NCI-H748 (cell line): ENCODE measurements around the gene LEFTY2.
"Not testable (repeated sequence)": the region's sequence is repeated elsewhere in the genome, so short reads cannot be mapped to it uniquely, and the experiment has no call there.

Source experiments
- DNase-seq: peaks from one replicate; lab custom pipeline; 2025; ENCODE audit not compliant: unreplicated experiment; lab: John Stamatoyannopoulos, UW

The LEFTY2 gene

DNA sequence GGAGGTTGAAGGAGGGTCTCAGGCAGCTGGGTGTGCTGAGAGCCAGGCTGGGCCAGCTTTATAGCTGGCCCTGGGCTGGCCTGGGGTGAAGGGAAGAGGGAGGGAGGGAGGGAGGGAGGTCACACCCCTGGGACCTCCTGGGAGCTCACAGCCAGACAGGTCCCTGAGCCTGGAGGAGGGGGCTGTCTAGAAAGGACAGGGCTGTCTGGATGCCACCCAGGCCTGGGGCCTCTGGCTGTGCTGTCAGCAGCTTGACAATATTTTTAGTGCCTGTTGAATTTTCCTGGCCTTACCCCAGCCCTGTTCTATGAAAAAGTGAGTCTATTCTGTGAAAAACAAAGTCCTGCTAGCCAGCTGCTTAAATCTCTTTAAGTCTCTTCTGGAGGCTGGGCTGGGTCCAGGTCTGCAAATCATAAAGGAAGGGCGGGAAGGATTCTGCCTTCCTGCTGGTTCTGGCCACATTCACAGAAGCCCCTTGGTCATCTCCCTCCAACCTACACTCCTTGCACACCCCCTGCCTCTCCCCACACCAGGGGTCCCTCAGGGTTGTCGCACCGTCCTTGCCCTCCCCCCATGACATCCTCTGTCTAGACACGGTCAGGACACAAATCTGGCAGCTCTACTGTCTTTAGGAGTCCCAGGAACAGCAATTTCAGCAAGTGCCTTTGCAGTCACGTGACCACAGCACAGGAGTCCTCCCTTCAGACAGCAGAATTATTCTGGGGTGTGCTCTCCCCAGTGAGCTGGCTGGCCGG lies at the start of gene LEFTY2:
Gene LEFTY2 (minus strand): TSS at position 34 of the 755 bp plus-strand sequence. CDS start 80 bp downstream, outside the sequence.
- no peak for DNase-seq

GRCh38 chr1:225987491-225988316 lies 46.7 kb upstream of the LEFTY2 start:
- peak; percentile 42 for DNase-seq

GRCh38 chr1:225981714-225982113 lies 40.7 kb upstream of the LEFTY2 start:
- no peak for DNase-seq

DNA sequence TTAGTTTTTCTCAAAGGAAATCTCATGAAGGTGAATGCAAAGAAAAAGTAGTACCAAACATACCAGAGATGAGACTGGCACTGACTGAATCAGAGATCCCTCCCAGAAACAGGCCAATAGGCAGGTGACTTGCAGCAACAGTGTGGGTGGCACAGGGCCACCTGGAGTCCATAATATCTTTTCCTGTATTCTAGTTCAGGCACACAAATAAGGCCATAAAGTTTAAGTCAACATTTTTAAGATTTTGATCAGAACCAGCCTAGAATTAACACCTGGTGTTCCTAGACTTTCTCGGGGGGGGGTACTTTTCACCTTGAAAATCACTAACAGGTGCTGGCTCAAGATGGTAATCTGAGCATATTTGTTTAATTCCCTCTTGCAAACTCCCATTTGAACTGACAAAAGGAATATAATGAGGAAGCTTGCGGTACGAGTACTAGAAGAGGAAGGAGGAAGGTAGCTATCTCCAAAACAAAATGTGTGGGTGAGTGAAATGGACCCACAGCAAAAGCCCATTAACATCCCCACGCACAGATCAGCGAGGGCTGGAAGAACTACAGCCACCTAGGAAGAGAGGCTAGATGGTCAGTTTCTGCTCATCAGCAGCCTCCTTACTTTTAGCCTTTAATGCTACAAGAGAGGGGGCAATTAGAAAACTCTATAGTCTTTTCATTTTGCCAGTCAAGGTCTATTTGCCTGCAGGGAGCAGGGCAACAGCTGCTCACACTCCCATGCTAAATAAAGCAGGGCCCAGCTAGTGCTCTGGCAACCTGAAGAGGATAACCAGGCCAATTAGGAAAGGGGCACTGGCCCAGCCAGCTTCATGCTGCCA lies 39.2 kb upstream of the LEFTY2 start:
- DNase-seq, result peak; percentile 68

DNA sequence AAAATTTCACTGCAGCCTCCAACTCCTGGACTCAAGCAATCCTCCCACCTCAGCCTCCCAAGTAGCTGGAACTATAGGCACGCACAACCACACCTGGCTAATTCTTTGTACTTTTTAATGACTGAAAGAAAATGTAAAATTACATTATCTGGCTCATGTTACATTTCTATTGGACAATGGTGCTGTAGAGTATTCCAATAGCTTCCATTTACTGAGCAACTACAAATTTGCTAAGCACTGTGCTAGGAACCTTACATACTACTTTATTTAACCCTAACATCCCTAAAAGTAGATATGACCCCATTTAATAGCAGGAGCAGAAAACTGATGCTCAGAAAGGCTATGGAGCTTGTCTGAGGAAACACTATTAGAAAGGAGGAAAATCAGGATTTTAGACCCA lies 38.4 kb upstream of the LEFTY2 start:
- DNase-seq, result no peak

DNA sequence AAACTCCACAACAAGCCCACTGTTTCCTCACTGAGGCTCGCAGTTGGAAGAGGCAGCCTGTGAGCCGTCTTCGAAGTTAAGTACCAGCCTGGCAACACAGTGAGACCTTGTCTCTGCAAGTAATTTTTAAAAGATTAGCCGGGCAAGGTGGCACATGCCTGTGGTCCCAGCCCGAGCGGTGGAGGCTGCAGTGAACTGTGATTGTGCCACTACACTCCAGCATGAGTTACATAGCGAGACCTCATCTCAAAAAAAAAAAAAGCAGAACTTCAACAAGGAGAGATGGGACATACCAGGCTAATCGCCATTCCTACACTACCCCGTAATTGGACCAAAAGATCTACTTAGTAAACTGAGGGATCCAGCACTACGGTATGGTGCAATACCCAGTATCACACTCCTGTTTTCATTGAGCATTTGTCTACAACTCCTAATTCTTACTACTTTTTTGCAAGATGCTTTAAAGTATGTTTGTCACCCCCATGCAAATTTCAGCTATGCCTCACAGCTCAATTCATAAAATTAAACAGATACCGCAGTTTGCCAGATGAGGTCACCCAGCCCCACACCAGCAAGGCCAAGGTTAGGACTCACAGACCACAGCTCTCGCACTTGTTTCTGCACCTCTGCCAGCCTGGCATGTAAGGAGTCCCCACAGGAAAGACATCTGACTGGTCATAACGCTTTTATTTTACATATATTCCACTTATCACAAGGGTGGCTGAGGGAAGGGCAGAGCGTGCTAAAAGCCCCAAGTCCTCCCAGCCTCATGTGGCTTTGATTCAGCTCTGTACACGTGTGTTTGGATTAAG lies 37.1 kb upstream of the LEFTY2 start:
- DNase-seq, result no peak

DNA sequence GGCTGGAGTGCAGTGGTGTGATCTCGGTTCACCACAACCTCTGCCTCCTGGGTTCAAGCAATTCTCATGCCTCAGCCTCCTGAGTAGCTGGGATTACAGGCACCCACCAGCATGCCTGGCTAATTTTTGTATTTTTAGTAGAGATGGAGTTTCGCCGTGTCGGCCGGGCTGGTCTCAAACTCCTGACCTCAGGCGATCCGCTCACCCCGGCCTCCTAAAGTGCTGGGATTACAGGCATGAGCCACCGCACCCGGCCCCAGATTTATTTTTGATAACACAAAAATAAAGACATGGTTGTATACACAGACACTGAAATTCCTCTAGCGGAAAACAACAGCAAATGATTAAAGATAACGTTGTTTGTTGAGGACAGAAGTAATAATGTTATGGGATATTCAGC lies 34.1 kb upstream of the LEFTY2 start:
- DNase-seq, result not testable (repeated sequence)

- no peak for DNase-seq
Measured at GRCh38 chr1:225974454-225974853, 33.4 kb upstream of the LEFTY2 start.

DNA sequence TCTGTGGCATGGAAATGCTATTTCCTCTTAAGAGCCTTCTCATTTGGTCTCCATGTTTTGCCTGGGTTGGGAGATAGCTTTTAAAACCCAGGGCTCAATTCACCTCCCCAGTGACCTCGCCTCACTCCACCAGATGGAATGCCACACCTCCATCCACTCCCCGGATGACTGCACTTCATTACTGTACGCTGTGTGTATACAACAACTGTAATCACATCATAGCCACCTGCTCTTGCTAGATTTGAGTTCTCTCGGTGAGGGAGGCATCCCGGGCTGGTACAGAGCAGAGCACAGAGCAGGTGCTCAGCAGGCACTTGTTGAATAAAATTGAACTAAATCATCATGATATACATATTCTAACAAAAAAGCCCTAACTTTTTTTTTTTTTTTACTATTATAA lies 32.1 kb upstream of the LEFTY2 start:
- peak; percentile 82 for DNase-seq

DNA sequence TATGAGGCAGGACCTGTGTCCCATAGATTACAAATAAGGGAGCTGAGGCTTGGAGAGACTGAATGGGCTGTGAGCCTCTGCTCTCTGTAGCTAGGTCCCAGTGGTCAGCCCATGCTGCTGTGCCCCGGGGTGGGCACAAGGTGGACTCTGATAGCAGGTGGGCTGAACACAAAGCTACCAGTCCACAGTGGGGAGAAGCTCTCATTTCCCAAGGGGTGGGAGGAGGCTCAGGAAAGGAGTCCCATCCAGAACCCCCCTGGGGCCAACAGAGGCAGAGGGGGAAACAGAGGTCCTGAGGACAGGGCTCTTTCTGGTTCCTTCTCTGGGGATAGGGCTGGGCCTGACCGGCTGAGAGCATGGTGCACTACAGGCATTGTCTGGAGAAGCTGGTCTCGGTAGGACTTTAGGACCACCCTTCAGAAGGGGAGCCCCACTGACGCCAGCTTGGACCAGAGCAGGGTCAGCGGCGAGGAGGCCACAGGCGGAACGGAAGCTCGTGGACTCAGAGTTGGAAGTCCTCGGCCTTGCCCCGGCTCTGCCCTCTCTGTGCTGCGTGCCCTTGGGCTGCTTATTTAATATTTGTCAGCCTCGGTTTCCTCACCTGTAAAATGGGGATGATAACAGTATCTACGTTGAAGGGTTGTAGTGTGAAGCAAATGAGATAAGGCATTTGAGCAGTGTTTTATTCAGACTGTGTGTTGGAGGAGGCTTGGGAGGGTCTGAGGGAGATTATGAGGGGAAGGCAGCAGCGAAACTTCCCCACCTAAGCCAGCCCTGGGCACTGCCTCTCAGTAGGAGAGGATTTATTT lies 31.5 kb upstream of the LEFTY2 start:
- DNase-seq, result no peak

- DNase-seq, result not testable (repeated sequence)
Measured at GRCh38 chr1:225970592-225971157, 29.7 kb upstream of the LEFTY2 start.

DNA sequence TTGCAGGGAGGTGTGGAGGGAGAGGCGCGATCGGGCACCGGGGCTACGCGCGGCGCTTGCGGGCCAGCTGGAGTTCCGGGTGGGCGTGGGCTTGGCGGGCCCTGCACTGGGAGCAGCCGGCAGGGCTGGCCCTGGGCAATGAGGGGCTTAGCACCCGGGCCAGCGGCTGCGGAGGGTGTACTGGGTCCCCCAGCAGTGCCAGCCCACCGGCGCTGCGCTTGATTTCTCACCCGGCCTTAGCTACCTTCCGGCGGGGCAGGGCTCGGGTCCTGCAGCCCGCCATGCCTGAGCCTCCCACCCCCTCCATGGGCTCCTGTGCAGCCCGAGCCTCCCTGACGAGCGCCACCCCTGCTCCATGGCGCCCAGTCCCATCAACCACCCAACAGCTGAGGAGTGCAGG lies 28.7 kb upstream of the LEFTY2 start:
- DNase-seq, result not testable (repeated sequence)

GRCh38 chr1:225965231-225965630 lies 24.2 kb upstream of the LEFTY2 start:
- DNase-seq, result no peak

- DNase-seq, result no peak
Measured at GRCh38 chr1:225963735-225964530, 22.9 kb upstream of the LEFTY2 start.

- peak; percentile 3 for DNase-seq
Measured at GRCh38 chr1:225962440-225962975, 21.5 kb upstream of the LEFTY2 start.

- no peak for DNase-seq
Measured at GRCh38 chr1:225961659-225962439, 20.8 kb upstream of the LEFTY2 start.

DNA sequence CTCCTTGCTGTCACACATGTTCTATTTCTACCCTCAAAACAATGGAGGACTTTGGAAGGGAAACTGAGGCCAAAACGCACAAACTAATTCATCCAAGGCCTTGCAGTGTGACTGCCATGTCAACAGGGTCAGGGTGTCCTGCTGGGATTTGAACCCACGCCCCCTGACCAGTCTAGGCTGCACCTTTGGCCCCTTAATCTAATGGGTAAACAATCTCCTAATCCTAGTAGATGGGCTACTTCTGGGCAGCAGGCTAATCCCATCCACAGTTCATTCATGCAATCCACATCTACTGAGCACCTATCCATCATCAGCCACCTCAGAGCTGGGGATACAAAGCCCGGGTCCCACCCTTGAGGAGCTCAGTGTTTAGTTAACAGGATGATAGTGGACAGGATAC lies 17.0 kb upstream of the LEFTY2 start:
- DNase-seq, result no peak
